Smooth muscle cell (in vitro differentiated cells): ENCODE data around the gene LUC7L3. TPM values are rescaled to one million over a fixed set of nuclear protein-coding genes. Genes with fewer than 3 reads are reported as not detected.
A peak's percentile ranks its signal among the peaks of the same experiment; 100 is the strongest.

Experiments
- DNase-seq: peaks from one replicate; lab custom pipeline; 2025; ENCODE audit not compliant: unreplicated experiment; lab: John Stamatoyannopoulos, UW
- H2AFZ ChIP-seq: fragments of 200-600 bp; sonication (generic); 2 replicates; pipeline ENCODE4 v1.6.0; 2016; ENCODE audit warnings: antibody characterized with exemption, low read depth, mild to moderate bottlenecking
- H3F3A ChIP-seq: fragments of 200-600 bp; sonication (generic); 2 replicates; pipeline ENCODE4 v1.6.0; 2017; ENCODE audit warnings: antibody characterized with exemption, low read depth
- H3K27ac ChIP-seq: fragments of 200-600 bp; sonication (generic); 2 replicates; pipeline ENCODE4 v1.5.1; 2016; ENCODE audit warnings: low read depth, mild to moderate bottlenecking
- H3K27me3 ChIP-seq: fragments of 200-600 bp; sonication (generic); 2 replicates; pipeline ENCODE4 v1.6.1; 2016; ENCODE audit warnings: low read depth, mild to moderate bottlenecking
- H3K36me3 ChIP-seq: fragments of 200-600 bp; sonication (generic); 2 replicates; pipeline ENCODE4 v1.5.1; 2016; ENCODE audit warnings: low read depth
- H3K4me1 ChIP-seq: fragments of 200-600 bp; sonication (generic); 2 replicates; pipeline ENCODE4 v1.5.1; 2016; ENCODE audit warnings: low read depth
- H3K4me2 ChIP-seq: fragments of 200-600 bp; sonication (generic); 2 replicates; pipeline ENCODE4 v1.6.0; 2016; ENCODE audit warnings: mild to moderate bottlenecking
- H3K4me3 ChIP-seq: fragments of 200-600 bp; sonication (generic); 2 replicates; pipeline ENCODE4 v1.5.1; 2016; ENCODE audit warnings: mild to moderate bottlenecking
- H3K79me2 ChIP-seq: fragments of 200-600 bp; sonication (generic); 2 replicates; pipeline ENCODE4 v1.6.0; 2016; ENCODE audit warnings: low read depth, mild to moderate bottlenecking
- H3K9ac ChIP-seq: fragments of 200-600 bp; sonication (generic); 2 replicates; pipeline ENCODE4 v1.6.0; 2016; ENCODE audit warnings: low read depth
- H3K9me3 ChIP-seq: fragments of 200-600 bp; sonication (generic); replicated peaks from 2 replicates; pipeline ENCODE4 v1.5.1; 2016; ENCODE audit warnings: low read depth
- H4K20me1 ChIP-seq: fragments of 200-600 bp; sonication (generic); 2 replicates; pipeline ENCODE4 v1.6.0; 2016; ENCODE audit warnings: low read depth
- WGBS: methylation state at CpG from one replicate; pipeline ENCODE4 v1.1.7; 2016; ENCODE audit warnings: low lambda C conversion rate; 5-methylcytosine and 5-hydroxymethylcytosine counted together
- polyA plus RNA-seq: library from polyadenylated mRNA; unstranded; fragments of >200 nt; fragmentation: Nextera tagmentation; extraction: Ambion mirVana; gene quantifications from 2 replicates; pipeline ENCODE4 v1.2.1, GENCODE V29; 2016
- total RNA-seq: library from RNA; depleted of rRNA; stranded (reverse); fragments of >200 nt; gene quantifications from 2 replicates; pipeline ENCODE4 v1.2.3, GENCODE V29; 2014
- TF ChIP-seq, protein P1 (sequence below): fragments of 200-600 bp; sonication (generic); IDR thresholded peaks from 2 replicates; pipeline ENCODE4 v1.5.1; 2017; ENCODE audit warnings: borderline replicate concordance, mild to moderate bottlenecking, antibody characterized with exemption; ENCODE audit not compliant: insufficient read depth, poor library complexity, severe bottlenecking

Gene LUC7L3
- total and polyA plus RNA-seq, 2 experiments from 2014 or later, result 75.9 to 77.8 TPM

DNA sequence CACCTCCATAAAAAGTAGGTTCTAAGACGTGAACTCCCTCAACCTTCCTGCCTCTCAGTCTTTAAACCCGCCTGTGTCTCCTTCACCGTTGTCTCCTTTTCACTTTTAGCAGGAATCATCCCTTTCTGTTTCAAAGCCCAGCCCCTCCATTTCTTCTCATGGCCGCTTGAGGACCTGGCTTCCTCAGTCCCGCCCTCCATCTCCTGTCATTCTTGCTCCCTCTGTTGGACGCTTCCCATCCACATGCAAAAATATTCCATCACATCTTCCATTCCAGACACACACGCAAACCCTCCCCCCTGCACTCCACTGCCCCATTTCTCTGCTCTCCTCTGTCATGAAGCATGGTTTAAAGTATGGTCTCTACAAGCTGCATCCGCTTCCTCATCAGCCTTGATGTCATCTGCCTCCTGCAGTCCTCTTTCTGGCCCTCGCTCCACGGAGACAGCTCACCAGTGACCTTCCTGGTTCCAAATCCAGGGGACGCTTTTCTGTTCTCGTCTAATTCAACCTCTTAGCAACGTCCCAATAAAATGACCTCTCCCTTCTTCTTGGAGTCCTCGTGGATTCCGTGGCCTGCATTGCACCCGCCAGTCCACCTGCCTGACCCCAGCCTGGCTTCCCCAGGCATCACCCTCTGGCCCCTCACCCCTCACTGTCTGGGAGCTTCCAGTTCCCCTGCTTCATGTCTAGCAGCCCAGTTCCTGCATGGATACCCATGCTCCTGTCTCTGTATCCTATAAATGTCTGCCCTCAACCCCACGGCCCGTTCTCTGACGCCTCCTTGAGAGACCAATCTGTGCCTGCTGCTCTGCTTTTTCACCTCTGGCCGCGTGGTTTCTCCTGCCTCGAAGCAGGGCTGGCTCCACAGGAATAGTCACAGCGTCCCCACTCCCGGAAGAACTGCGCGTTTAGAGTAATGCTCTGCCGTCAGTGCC is 37.9 kb upstream of the LUC7L3 start:
- WGBS, result 73% methylated on average over 27 of the region's 27 CpGs
- Histone ChIP-seq H3K27me3 (no peaks in the 10 kb centered on the region), H2AFZ (peak overlapping the region; percentile 34), H3K36me3 (no peaks in the 10 kb centered on the region), H4K20me1 (no peaks in the 10 kb centered on the region), H3K9me3 (no peaks in the 10 kb centered on the region), H3F3A (no peaks in the 10 kb centered on the region), H3K4me3 (no peak overlapping the region), H3K9ac (no peak overlapping the region), H3K27ac (no peak overlapping the region), H3K79me2 (no peaks in the 10 kb centered on the region), H3K4me2 (no peak overlapping the region), H3K4me1 (peaks cover 11% of the 10 kb centered on the region)
- DNase-seq, result no peak
- TF ChIP-seq, protein P1, sequence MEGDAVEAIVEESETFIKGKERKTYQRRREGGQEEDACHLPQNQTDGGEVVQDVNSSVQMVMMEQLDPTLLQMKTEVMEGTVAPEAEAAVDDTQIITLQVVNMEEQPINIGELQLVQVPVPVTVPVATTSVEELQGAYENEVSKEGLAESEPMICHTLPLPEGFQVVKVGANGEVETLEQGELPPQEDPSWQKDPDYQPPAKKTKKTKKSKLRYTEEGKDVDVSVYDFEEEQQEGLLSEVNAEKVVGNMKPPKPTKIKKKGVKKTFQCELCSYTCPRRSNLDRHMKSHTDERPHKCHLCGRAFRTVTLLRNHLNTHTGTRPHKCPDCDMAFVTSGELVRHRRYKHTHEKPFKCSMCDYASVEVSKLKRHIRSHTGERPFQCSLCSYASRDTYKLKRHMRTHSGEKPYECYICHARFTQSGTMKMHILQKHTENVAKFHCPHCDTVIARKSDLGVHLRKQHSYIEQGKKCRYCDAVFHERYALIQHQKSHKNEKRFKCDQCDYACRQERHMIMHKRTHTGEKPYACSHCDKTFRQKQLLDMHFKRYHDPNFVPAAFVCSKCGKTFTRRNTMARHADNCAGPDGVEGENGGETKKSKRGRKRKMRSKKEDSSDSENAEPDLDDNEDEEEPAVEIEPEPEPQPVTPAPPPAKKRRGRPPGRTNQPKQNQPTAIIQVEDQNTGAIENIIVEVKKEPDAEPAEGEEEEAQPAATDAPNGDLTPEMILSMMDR, result peak; percentile 54

DNA sequence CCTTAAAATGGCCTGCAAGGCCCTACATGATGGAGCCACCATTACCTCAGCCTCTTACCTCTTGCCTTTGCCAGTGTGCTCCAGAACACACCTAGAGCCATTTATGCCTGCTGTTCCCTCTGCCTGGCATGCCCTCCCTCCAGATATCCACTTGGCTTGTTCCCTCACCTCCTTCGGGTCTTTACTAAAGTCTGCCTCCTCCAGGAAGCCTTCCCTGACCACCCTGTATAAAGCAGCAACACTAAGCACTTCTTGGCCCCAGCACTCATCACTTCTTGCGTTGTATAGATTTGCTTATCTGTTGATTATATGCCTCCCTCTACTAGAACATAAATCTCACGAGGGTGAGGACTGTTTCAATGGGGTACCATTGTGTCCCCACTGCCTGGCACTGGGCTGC is 37.0 kb upstream of the LUC7L3 start:
- Histone ChIP-seq H3F3A (no peaks in the 10 kb centered on the region), H3K4me1 (peaks cover 11% of the 10 kb centered on the region), H3K4me3 (no peak overlapping the region), H3K9me3 (no peaks in the 10 kb centered on the region), H3K36me3 (no peaks in the 10 kb centered on the region), H4K20me1 (no peaks in the 10 kb centered on the region), H3K9ac (no peak overlapping the region), H3K4me2 (no peak overlapping the region), H3K27me3 (no peaks in the 10 kb centered on the region), H3K79me2 (no peaks in the 10 kb centered on the region), H3K27ac (no peak overlapping the region), H2AFZ (no peak overlapping the region)
- TF ChIP-seq, protein P1, result no peak
- 90% methylated on average over 3 of the region's 3 CpGs for WGBS
- no peak for DNase-seq

DNA sequence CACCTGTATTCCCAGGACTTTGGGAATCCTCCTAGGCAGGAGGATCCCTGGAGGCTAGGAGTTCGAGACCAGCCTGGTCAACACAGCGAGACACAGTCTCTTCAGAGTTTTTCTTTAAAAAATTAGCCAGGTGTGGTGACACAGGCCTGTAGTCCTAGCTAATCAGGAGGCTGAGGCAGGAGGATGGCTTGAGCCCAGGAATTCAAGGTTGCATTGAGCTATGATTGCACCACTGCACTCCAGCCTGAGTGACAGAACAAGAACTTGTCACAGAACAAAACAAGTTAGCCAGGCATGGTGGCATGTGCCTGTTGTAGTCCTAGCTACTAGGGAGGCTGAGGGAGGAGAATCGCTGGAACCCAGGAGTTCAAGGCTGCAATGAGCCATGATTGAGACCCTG is 36.5 kb upstream of the LUC7L3 start:
- WGBS, result 93% methylated on average over 3 of the region's 3 CpGs
- H3K27ac ChIP-seq, result no peak overlapping the region
- TF ChIP-seq, protein P1, result no peak

More for the DNA sequence above, 36.5 kb upstream of the LUC7L3 start:
- DNase-seq, result no peak
- Histone ChIP-seq H3K27me3 (no peaks in the 10 kb centered on the region), H3K9ac (no peak overlapping the region), H4K20me1 (no peaks in the 10 kb centered on the region), H2AFZ (no peak overlapping the region), H3K79me2 (no peaks in the 10 kb centered on the region), H3K4me3 (no peak overlapping the region), H3K9me3 (no peaks in the 10 kb centered on the region), H3K4me1 (peaks cover 11% of the 10 kb centered on the region), H3K36me3 (no peaks in the 10 kb centered on the region), H3F3A (no peaks in the 10 kb centered on the region), H3K4me2 (no peak overlapping the region)
